ENCODE results near the gene PSMB7.

Gene PSMB7

DNA sequence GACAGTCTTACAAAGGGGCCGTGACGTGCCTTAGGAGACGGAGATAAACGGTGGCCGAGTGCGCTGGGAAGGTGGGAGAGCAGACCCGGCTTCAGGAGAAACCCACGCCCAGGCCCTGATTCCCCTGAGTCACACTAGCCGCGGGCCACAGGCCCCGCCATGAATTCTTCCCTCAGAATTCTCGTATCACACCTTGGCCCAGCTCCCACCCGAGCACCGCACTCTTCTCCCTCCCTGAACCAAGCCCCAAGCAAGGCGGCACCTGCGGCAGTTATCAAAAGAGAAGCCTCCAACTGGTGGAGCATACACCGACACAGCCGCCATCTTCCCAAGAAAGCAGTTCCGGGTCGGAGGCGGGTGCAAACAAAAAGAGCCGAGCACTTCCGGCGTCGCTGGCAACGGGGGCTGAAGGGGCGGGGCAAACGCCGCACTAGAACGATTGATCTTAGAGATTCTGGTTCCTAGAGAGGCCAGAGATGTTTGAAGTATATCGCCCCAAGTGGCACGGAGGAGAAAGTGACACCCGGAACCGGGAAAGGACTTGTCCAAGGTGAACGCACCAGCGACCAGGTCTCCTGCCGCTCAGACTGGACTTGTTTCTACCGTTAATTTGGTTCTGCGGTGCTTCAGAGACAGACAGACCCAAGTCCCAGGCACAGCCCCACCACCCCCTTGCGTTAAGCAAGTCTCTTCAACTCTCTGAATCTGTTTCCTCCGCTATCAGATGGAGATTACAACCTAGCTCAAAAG lies at the start of gene PSMB7:
Gene PSMB7, minus strand, starts transcription at position 341 of the 750 bp plus-strand sequence. Its CDS starts 17 bp downstream, at position 324.
- TF ChIP-seq CTCF (conservative IDR thresholded peaks at IDR 0.05; ENCODE audit: control insufficient read depth, insufficient read depth, low read depth, low read length) = peak; percentile 84
- H3K4me3 ChIP-seq (ENCODE audit: control insufficient read depth, low read depth, low read length) = peak within 1 kb of the TSS; percentile 99
- DNase-seq (ENCODE audit: low read depth) = peak; percentile 97

- TF ChIP-seq CTCF (conservative IDR thresholded peaks at IDR 0.05; ENCODE audit: control insufficient read depth, insufficient read depth, low read depth, low read length) = no peak
- no peak for DNase-seq (ENCODE audit: low read depth)
These were observed 47.5 kb upstream of the PSMB7 start for GRCh38 chr9:124462739-124463138.

GRCh38 chr9:124458441-124458840 lies 43.2 kb upstream of the PSMB7 start:
- no peak for TF ChIP-seq CTCF (conservative IDR thresholded peaks at IDR 0.05; ENCODE audit: control insufficient read depth, insufficient read depth, low read depth, low read length)
- H3K4me3 ChIP-seq (ENCODE audit: control insufficient read depth, low read depth, low read length) = no peak overlapping the region
- DNase-seq (ENCODE audit: low read depth) = no peak

More at GRCh38 chr9:124462739-124463138, 47.5 kb upstream of the PSMB7 start:
- no peak overlapping the region for H3K4me3 ChIP-seq (ENCODE audit: control insufficient read depth, low read depth, low read length)

DNA sequence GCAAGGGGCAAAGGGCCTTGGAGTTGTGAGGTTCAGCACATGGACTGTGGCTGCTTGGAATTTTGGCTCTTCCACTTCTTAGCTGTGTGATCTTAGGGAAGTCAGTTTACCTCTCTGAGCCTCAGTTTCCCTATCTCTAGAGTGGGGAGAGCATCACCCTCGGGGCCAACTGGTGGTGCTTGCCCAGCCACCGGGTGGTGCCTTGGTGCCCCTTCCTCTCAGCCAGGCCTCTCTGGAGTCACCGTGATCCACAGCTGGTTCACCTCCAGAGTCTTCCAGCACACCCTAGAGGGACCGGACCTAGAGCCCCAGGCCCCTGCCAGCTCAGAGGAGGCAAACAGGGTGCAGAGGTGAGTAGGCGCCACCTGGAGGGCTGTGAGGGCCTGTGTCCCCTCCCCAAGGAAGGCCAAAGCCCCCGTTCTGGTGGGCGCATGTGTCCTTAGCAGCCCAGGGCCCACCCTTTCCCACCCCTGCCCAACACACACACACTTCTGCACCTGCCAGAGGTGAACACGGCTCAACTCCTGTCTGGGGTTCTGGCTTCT lies 42.7 kb upstream of the PSMB7 start:
- no peak overlapping the region for H3K4me3 ChIP-seq (ENCODE audit: control insufficient read depth, low read depth, low read length)
- DNase-seq (ENCODE audit: low read depth) = no peak
- no peak for TF ChIP-seq CTCF (conservative IDR thresholded peaks at IDR 0.05; ENCODE audit: control insufficient read depth, insufficient read depth, low read depth, low read length)

GRCh38 chr9:124457079-124457886 lies 42.0 kb upstream of the PSMB7 start:
- TF ChIP-seq CTCF (conservative IDR thresholded peaks at IDR 0.05; ENCODE audit: control insufficient read depth, insufficient read depth, low read depth, low read length) = no peak
- H3K4me3 ChIP-seq (ENCODE audit: control insufficient read depth, low read depth, low read length) = no peak overlapping the region
- DNase-seq (ENCODE audit: low read depth) = no peak

- no peak for DNase-seq (ENCODE audit: low read depth)
- no peak for TF ChIP-seq CTCF (conservative IDR thresholded peaks at IDR 0.05; ENCODE audit: control insufficient read depth, insufficient read depth, low read depth, low read length)
These were observed 41.3 kb upstream of the PSMB7 start for GRCh38 chr9:124456341-124457078.

More at GRCh38 chr9:124456341-124457078, 41.3 kb upstream of the PSMB7 start:
- no peak overlapping the region for H3K4me3 ChIP-seq (ENCODE audit: control insufficient read depth, low read depth, low read length)
